ENCODE results near the gene SLU7. TPM values are rescaled to one million over a fixed set of nuclear protein-coding genes. Genes with fewer than 3 reads are reported as not detected.

SLU7 gene
- total and polyA plus RNA-seq, 2 of the 4 experiments (the other 2 are of a cell fraction), result 15.9 to 34.2 TPM

DNA sequence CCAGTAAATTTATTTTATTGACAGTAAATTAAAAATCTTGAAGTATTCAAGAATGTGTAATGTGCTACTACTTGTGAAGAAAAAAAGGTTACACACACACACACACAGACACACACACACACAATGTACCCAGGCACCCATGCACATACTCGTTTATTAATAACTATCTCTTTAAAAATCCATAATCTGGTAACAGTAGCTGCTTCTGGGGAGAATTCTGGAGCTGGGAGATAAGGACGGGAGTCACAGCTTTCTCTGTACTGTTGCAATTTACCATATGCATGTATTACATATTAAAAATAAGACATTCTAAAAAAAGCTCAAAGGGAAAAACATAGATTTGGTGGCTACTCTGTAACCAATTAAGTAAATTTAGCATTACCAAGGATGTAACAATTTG, 40.6 kb downstream of the SLU7 start:
- Histone ChIP-seq H3K27ac (ENCODE audit: insufficient read depth, low read length) (no peak overlapping the region), H2AFZ (replicated peaks; ENCODE audit: low read length, poor library complexity) (no peak overlapping the region), H3K56ac (ENCODE audit: extremely low read depth, insufficient read depth, low read length) (no peak overlapping the region), H2AK9ac (replicated peaks; ENCODE audit: low read depth, low read length, poor library complexity) (no peak overlapping the region), H3K14ac (replicated peaks; ENCODE audit: low read depth, low read length) (no peak overlapping the region), H3K4me3 (ENCODE audit: insufficient read depth, low read depth, low read length) (no peak overlapping the region), H3K9me3 (ENCODE audit: control insufficient read depth, insufficient read depth, low read length) (no peaks in the 10 kb centered on the region), H2BK5ac (ENCODE audit: low read depth, low read length, poor library complexity, severe bottlenecking) (no peak overlapping the region), H3K36me3 (ENCODE audit: control insufficient read depth, insufficient read depth, low read length) (no peaks in the 10 kb centered on the region), H2BK120ac (ENCODE audit: low read depth, low read length) (no peak overlapping the region), H3K79me1 (ENCODE audit: low read depth in 1 of 2, low read length in 2 of 2) (no peaks in the 10 kb centered on the region), H2BK20ac (ENCODE audit: low read depth, low read length) (no peak overlapping the region), H4K91ac (ENCODE audit: insufficient read depth, low read depth, low read length) (no peak overlapping the region), H3K9me1 (ENCODE audit: insufficient read depth, low read length) (peaks cover 3% of the 10 kb centered on the region; the same call in 1 of the 2 replicates), H3K9ac (ENCODE audit: low read depth, low read length) (no peak overlapping the region), H3K4me1 (ENCODE audit: control insufficient read depth, insufficient read depth, low read length) (no peaks in the 10 kb centered on the region), H2AK5ac (ENCODE audit: low read depth, low read length) (no peak overlapping the region), H2BK15ac (ENCODE audit: low read depth, low read length) (no peak overlapping the region), H3K4ac (ENCODE audit: low read depth, low read length) (no peak overlapping the region), H4K5ac (ENCODE audit: low read depth, low read length) (no peak overlapping the region), H3K18ac (ENCODE audit: low read depth, low read length) (no peak overlapping the region), H4K8ac (ENCODE audit: low read depth in 2 of 2, low read length in 2 of 2) (no peak overlapping the region), H3K27me3 (ENCODE audit: control insufficient read depth, insufficient read depth, low read length) (peaks cover 11% of the 10 kb centered on the region), H3K4me2 (ENCODE audit: low read depth, low read length) (no peak overlapping the region), H3K23ac (ENCODE audit: low read depth, low read length) (no peak overlapping the region), H4K20me1 (ENCODE audit: insufficient read depth, low read length) (no peaks in the 10 kb centered on the region)
- intact Hi-C loops (cut with micrococcal nuclease) (no loop called here), in situ Hi-C loops (cut with MboI; ENCODE audit: low sequenced_read_pairs) (no loop called here), dilution Hi-C loops (cut with HindIII; ENCODE audit: low sequenced_read_pairs, unreplicated experiment) (no loop called here)
- ChIA-PET POLR2A (ENCODE audit: unreplicated experiment) (no interaction called here), CTCF (no interaction called here)
- WGBS, 2 experiments (ENCODE audit: extremely low coverage in 2 of 2, insufficient read length in 1 of 2), result no CpG with 5 or more reads among the region's 2 CpGs
- DNase-seq (no peak), ATAC-seq (ENCODE audit: low read depth) (no peak)
- no TSS peak for BruUV-seq (replicated peaks)
- TF ChIP-seq BHLHE40 (IDR thresholded peaks at IDR 0.05; ENCODE audit: low read depth, low read length) (no peak), RCOR1 (IDR thresholded peaks at IDR 0.05; ENCODE audit: insufficient replicate concordance, low read length) (no peak), NFE2L2 (IDR thresholded peaks at IDR 0.05; ENCODE audit: low read depth, low read length) (no peak), MAZ (IDR thresholded peaks at IDR 0.05; ENCODE audit: borderline replicate concordance, low read depth, low read length) (no peak), MXI1 (IDR thresholded peaks at IDR 0.05; ENCODE audit: borderline replicate concordance, low read depth, low read length) (no peak), CEBPB (IDR thresholded peaks at IDR 0.05; ENCODE audit: low read depth, low read length) (no peak), MAFK (IDR thresholded peaks at IDR 0.05; ENCODE audit: low read depth, low read length) (no peak), POLR2A (IDR thresholded peaks at IDR 0.05; ENCODE audit: low read depth, low read length) (no peak), SMC3 (IDR thresholded peaks at IDR 0.05; ENCODE audit: low read depth, low read length) (no peak), RAD21 (IDR thresholded peaks at IDR 0.05; ENCODE audit: low read length) (no peak), FOS (IDR thresholded peaks at IDR 0.05; ENCODE audit: low read depth, low read length) (no peak)
- TF ChIP-seq, protein P1, sequence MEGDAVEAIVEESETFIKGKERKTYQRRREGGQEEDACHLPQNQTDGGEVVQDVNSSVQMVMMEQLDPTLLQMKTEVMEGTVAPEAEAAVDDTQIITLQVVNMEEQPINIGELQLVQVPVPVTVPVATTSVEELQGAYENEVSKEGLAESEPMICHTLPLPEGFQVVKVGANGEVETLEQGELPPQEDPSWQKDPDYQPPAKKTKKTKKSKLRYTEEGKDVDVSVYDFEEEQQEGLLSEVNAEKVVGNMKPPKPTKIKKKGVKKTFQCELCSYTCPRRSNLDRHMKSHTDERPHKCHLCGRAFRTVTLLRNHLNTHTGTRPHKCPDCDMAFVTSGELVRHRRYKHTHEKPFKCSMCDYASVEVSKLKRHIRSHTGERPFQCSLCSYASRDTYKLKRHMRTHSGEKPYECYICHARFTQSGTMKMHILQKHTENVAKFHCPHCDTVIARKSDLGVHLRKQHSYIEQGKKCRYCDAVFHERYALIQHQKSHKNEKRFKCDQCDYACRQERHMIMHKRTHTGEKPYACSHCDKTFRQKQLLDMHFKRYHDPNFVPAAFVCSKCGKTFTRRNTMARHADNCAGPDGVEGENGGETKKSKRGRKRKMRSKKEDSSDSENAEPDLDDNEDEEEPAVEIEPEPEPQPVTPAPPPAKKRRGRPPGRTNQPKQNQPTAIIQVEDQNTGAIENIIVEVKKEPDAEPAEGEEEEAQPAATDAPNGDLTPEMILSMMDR (conservative IDR thresholded peaks at IDR 0.05; ENCODE audit: low read depth, low read length), result no peak
- TF ChIP-seq, protein P2, sequence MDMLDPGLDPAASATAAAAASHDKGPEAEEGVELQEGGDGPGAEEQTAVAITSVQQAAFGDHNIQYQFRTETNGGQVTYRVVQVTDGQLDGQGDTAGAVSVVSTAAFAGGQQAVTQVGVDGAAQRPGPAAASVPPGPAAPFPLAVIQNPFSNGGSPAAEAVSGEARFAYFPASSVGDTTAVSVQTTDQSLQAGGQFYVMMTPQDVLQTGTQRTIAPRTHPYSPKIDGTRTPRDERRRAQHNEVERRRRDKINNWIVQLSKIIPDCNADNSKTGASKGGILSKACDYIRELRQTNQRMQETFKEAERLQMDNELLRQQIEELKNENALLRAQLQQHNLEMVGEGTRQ (IDR thresholded peaks at IDR 0.05; ENCODE audit: low read depth, low read length), result no peak
- TF ChIP-seq, protein P3, sequence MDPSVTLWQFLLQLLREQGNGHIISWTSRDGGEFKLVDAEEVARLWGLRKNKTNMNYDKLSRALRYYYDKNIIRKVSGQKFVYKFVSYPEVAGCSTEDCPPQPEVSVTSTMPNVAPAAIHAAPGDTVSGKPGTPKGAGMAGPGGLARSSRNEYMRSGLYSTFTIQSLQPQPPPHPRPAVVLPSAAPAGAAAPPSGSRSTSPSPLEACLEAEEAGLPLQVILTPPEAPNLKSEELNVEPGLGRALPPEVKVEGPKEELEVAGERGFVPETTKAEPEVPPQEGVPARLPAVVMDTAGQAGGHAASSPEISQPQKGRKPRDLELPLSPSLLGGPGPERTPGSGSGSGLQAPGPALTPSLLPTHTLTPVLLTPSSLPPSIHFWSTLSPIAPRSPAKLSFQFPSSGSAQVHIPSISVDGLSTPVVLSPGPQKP (IDR thresholded peaks at IDR 0.05; ENCODE audit: borderline replicate concordance, low read depth, low read length), result no peak

Measured in IMR-90 (cell line).